Measurements from ENCODE around the gene SAP25.

Gene SAP25

GRCh38 chr7:100591596-100591995 is 17.9 kb upstream of the SAP25 start:
- no peak for DNase-seq

- no peak for DNase-seq
These were observed 16.5 kb upstream of the SAP25 start for GRCh38 chr7:100590077-100590737.

GRCh38 chr7:100589341-100589947 is 15.7 kb upstream of the SAP25 start:
- no peak for DNase-seq

DNA sequence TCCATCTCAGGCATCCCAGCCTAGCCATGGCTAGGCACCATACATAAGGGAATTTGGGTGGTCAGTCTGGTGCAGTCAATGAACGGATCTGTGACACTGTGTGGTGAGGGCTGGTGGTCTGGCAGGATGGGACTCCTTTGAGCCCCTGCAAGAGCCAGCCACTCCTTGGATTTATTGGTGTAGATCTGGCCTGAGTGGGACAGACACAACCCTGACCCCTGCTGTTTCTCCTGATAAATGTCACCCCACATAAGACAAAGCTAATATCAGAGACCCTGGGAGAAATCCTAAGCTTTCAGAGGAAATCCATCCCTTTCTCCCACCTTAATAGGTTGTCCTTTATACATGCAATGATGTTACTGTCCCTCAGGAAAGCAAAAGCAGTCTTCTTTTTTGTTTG is 14.7 kb upstream of the SAP25 start:
- no peak for DNase-seq

DNA sequence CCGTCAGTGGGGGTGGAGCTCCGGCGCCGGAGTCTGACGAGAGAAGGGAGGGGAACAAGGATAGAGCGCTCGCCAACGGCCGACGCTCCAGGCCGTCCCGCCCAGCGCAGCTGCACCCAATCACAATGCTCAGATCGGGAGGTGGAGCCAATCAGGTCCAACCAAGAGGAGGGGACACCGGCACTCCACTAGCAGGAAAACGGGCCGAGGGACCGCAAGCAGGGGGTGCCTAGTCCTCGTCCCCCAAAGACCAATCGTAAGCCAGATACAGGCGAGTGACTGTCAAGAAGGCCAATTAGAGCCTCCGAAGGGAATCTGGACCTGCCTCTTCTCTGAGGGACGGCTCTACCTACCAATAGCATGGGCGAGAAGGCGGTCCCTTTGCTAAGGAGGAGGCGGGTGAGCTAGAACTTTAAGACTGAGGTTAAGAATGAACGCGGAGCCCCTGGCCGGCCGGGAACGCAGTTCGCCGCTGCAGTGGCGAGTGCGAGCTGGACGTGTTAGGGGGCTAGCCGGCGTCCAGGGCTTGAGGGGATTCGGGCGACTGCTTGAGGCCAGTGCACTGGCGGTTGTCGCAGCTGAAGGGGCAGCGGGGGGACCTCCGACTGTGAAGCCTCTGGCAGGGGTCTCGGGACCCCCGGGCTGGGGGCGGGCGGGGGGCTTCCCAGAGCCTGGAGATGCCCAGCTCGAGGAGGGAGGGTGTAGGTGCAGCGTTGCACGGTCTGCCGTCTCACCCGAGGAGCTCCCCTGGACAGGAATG is 12.7 kb upstream of the SAP25 start, which contains the start of gene FBXO24:
Gene FBXO24, plus strand, starts transcription at position 63 of the 760 bp plus-strand sequence. Its CDS starts 298 bp downstream, at position 361.
- DNase-seq, result peak; percentile 100

GRCh38 chr7:100585511-100586265 is 12.0 kb upstream of the SAP25 start, which contains the start of gene LRCH4:
LRCH4 (minus strand) TSS chr7:100586129; CDS start chr7:100586100, 29 bp downstream.
- peak; percentile 12 for DNase-seq

- no peak for DNase-seq
These were observed 11.2 kb upstream of the SAP25 start for GRCh38 chr7:100584683-100585510.

DNA sequence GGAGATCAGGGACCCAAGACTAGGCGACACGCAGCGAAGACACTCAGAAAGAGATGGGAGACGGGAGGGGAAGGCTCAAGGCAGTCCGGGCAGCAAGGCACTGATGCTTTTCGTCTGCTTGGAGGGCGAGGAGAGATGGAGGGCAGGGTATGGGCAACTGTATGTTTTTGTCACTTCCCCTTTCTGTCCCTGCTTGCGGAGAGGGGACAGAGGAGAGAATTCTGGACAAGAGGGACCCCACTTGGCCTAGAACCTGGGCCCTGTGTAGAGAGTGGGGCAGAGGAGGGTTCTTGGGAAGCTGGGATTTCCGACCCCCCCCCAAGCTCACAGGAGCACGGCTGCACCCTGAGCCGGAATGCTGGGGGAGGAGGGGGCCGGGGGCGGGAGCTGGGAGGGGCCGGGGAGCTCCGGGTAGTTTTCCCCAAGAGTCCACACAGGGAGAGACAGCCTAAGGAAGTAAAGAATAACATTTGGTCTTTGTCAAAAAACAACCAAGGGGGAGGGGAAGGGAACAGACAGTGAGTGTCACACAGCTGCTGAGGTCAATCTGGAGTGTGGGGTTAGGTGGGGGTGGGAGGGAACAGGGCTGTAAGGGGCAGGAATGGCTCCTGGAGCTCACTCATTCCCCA is 10.5 kb upstream of the SAP25 start:
- DNase-seq, result no peak

DNA sequence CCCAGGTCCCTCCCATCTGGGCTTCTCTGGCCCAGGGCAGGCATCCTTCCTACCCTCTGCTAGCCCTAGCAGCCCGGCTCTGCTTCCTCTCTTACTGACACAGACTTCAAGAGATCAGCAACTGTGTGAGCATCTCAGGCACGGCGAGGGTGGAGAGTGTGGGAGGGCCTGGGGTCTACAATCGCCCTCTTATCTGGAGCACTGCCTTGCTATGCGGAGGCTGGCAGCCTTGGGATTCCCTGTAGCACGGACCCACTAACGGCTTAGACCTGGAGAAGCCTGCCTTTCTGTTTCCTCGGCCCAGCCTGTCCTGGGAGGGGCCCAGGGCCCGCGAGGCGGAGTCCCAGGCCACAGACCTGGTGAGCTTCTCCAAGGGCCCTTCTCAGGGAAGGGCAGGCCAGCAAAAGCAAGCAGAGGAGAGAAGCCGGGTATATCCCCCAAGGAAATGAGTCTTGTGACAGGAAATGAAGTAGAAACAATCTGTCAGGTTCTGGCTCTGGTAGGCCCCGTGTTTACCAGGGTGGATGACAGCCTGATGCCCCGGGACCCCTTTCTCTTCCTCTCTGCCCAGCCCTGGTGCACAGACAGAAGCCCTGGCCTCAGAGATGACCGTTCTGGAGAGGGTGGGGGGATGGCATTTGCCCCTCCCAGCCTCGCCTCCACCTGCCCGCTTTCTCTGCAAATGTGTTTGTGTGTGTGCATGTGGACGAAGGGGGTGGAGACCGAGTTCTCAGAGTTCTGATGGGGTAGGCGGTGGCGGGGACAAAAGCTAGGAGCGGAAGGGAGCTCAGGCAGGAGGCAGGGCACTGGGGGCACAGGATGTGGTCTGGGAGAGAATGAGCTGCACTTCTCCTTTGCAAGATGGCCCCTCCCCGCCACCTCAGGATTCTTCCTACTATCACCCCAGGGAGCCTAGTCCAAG is 9.7 kb upstream of the SAP25 start:
- DNase-seq, result no peak

DNA sequence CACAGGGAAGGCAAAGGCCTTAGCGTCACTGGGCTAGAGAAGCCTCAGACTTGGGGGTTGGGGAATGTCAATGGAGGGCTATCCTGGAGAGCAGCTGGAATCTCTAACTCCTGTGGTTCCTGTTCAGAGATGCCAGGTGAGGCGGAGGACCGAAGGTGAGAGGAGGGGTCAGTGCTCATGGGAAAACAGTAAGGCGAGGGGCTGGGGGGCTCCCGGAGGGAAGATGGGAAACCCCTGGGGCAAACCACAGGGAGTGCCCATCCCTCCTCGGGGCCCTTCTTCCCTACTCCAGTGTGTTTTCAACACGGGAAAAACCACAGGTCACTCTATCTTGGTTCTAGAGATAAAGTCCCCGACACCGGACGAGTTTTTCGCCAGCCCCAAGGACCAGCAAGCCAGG is 8.9 kb upstream of the SAP25 start:
- DNase-seq, result no peak

GRCh38 chr7:100582041-100582579 is 8.4 kb upstream of the SAP25 start:
- DNase-seq, result no peak

DNA sequence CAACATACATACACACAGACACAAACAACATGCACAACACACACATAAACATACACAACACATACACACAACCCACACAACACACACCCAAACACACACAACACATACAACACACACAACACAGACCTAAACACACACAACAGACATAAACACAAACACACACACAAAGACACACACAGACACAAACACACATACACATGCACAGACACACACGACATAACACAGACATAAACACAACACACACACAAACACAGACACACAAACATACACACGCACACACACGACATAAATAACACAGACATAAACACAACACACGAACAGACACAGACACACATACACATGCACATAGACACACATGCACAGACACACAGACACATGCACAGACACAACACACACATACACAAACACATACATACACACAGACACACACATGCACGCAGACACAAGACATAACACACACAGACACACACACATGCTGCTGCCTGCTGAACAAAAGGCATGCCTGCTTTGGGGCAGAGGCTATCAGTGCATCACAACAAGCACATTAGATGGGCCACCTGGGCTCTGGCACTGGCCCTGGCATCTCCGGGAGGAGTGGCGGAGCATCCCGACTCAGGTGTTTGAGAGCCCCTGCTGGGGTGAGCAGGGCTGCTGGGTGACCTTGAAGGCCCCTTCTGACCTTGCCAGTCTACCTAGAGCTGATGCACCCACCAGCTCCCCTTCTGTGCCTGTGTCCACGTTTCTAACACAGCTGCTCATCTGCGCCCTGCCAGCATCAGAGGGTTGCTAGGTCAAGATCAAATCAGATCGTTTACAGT is 7.0 kb upstream of the SAP25 start:
- no peak for DNase-seq

DNA sequence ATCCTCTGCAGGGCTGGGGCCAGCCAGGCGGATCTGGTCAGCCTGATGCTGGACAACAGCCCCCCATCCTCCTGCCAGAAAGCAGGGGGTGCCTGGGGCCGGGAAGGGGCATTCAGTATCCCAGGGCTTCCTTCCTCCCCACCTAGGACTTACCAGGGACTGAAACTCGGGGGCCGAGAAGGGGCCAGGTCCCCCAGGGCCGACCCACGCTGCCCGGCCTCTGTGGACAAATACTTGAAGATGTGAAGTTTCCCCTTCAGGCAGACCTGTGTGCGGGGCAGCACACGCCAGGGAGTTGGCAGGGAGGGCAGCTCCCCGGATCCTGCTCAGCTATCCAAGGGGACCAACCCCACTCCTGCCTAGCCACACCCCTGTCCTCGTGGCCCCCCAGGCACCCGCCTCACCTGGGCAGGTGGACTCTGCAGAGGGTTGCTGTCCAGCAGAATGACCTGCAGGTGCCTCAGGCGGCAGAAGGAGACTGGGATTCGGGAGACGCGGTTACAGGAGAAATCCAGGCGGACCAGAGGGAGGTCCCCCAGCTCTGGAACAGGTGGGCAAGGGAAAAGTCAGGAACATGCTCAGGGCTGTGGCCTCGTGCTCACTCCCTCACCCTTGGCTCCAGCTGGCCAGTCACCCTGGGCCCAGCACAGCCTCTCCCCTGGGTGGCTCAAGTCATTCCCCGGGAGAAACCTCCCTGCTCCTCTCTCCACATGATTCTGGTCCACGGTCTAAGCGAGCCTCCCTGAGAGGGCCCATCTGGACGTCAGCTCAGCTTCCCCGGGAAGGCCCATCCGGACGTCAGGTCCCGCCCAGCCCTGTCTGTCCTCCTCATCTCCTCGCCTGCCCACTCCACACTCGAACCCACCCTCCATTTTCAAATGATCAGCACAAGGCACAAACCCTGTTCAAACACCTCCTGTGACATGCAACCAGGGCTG is 4.8 kb upstream of the SAP25 start:
- no peak for DNase-seq

GRCh38 chr7:100577507-100577906 is 3.8 kb upstream of the SAP25 start:
- no peak for DNase-seq

- no peak for DNase-seq
These were observed 3.4 kb upstream of the SAP25 start for GRCh38 chr7:100577103-100577502.

- DNase-seq, result no peak
These were observed 2.8 kb upstream of the SAP25 start for GRCh38 chr7:100576384-100576993.

DNA sequence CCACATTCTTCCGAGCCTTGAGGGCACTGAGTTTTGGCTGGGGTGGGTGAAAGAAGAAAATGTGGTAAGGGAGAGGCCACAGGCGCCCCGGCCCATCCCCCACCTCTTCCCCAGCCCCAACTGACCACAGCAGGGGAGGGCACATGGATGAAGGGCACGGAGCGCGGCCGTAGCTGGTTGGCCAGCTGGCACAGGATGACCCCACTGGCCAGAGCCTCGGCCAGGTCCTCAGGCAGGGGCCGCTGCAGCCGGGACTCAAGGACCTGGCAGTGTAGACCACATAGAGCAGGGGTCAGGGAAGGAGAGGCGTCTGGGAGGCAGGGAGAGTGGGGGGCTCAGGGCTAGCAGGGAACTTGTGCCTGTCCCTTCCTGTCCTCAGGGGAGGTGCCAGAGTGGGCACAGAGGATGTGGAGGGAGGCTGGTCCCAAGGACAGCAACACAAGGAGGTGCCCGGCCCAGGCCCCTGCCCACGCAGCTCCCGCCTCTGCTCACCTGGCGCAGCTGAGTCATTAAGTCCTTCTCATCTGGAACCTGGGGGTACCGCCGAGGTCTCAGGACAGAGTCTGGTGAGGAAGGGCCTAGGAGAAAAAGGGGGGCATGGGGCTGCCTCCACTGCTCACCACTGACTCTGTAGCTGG is 2.2 kb upstream of the SAP25 start:
- no peak for DNase-seq

Measured in NCI-H1048 (cell line).